Measurements from ENCODE around the gene SORCS2.

Gene SORCS2

DNA sequence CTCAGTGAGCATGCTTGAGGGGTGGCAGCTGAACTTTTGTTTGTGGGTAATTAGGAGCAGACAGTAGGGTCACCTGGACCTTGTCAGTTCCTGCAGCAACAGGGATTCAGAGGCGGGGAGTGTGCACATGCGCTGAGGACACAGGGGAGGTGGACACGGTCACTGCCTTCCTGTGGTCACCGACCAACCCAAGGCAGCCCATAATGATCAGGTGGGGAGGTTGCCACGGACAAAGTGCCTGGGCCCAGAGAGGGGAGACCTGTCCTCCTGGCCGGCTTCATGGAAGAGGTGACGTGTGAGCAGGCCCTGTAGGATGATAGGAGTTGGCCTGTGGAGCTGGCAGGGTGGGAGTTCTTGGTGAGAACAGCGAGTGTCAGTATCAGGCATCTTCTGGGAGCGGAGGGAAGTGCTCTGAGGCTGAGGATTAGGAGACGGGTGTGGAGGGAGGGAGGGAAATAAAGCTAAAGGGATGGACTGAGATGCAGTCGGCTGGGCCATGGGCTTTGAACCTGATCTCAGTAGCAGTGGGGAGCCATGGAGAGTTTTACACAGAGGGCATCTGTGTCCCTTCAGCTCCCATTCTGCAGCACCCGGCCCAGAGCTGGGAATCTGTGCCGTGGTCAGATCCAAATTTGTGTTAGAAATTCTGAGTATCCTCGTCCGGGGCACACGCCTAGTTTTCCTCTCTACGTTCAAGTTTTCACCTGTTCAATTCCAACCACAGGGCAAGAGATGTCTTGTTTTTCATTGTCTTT is 142.4 kb downstream of the SORCS2 start:
- CTCF ChIA-PET, result interaction anchor here (0.9 to 1.5 kb wide), 4 partner anchors 10 to 233 kb away, joined by 3 to 5 read pairs (median 4); no protein-coding TSS in a partner anchor
- TF ChIP-seq, protein P1, sequence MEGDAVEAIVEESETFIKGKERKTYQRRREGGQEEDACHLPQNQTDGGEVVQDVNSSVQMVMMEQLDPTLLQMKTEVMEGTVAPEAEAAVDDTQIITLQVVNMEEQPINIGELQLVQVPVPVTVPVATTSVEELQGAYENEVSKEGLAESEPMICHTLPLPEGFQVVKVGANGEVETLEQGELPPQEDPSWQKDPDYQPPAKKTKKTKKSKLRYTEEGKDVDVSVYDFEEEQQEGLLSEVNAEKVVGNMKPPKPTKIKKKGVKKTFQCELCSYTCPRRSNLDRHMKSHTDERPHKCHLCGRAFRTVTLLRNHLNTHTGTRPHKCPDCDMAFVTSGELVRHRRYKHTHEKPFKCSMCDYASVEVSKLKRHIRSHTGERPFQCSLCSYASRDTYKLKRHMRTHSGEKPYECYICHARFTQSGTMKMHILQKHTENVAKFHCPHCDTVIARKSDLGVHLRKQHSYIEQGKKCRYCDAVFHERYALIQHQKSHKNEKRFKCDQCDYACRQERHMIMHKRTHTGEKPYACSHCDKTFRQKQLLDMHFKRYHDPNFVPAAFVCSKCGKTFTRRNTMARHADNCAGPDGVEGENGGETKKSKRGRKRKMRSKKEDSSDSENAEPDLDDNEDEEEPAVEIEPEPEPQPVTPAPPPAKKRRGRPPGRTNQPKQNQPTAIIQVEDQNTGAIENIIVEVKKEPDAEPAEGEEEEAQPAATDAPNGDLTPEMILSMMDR (IDR thresholded peaks at IDR 0.05; ENCODE audit: control extremely low read depth, extremely low read depth, low read depth, missing control alignments), result no peak
- DNase-seq (ENCODE audit: extremely low spot score), result no peak
- POLR2A ChIA-PET, result no interaction called here

DNA sequence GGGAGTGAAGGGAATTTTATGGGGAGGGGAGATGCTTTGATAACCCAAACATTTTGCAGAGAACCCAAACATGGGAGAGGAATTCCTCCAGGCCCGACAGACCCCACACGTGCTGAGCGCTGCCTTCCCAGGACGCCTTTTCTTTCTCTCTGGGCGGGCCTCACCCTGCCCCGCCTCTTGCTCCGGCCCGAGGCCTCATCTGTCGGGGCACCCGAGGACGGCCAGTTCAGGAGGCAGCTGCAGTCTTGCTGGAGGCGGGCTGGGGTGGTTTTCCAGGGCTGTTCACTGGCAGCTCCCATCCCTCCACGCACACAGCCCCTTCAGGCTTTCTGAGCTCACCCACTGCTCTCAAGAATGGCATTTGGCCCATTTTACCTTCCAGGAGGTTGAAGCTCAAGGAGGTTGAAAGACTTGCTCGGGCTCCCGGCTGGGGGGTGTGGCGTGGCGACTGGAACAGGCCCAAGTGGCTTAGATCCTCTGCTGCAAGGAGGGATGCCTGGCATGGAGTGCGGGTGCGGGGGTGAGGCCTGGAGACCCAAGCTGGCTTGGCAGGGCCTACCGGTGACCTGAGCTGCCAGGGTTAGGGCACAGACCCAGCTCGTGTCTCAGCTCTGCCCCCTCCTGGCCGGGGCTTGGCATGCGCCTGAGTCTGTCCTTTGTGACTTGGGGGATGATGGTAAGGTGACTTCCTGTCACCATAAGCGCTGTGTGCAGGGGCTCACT is 143.2 kb downstream of the SORCS2 start:
- ChIA-PET CTCF (interaction anchor here (0.9 to 1.5 kb wide), 6 partner anchors 8 to 234 kb away, joined by 3 to 5 read pairs (median 4); no protein-coding TSS in a partner anchor), POLR2A (no interaction called here)
- TF ChIP-seq, protein P1 (IDR thresholded peaks at IDR 0.05; ENCODE audit: control extremely low read depth, extremely low read depth, low read depth, missing control alignments), result peak; percentile 29
- peak; percentile 74 for DNase-seq (ENCODE audit: extremely low spot score)

DNA sequence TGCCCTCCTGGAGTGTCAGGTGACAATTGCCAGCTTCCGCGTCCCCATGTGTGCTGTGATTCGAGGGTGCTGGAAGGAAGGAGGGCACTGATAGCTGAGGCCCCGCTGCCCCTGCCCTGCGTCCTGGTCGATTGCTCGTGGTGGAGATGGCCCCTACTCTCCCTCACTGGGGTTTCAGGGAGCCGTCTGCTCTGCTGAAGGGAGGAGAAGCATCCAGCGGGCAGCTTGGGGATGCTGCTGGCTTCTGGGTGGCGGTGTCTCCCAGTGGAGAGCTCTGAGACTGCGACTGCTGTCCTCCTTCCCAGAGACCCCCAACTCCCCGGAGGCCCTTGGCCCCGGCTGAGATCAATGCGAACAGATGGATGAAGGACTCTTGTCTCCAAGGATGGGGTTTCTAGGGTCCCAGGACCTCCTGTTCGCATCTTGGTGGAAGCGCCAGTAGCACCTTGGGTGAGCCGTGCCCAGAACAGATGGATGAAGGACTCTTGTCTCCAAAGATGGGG is 143.8 kb downstream of the SORCS2 start:
- TF ChIP-seq, protein P1 (IDR thresholded peaks at IDR 0.05; ENCODE audit: control extremely low read depth, extremely low read depth, low read depth, missing control alignments), result no peak
- POLR2A ChIA-PET, result no interaction called here
- CTCF ChIA-PET, result interaction anchor here (0.9 to 1.5 kb wide), 5 partner anchors 9 to 234 kb away, joined by 3 to 5 read pairs (median 4); no protein-coding TSS in a partner anchor
- no peak for DNase-seq (ENCODE audit: extremely low spot score)

DNA sequence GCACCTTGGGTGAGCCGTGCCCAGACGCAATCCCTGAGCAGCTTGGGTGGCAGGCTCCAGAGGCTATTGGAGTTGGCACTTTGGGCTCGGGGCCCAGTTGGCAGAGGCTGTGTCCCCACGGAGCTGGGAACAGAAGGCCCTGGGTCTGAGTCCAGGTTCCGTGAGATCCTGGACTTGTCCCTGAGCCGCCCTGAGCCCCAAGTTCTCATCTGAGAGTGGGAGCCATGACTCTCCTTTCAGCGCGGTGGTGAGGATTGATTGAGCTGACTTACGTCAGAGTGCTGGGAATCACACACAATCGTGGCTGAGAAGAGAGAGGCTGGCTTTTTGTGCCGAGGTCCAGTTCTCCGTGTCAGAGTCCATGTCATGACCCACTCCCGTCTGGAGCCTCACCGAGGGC is 144.4 kb downstream of the SORCS2 start:
- POLR2A ChIA-PET, result no interaction called here
- CTCF ChIA-PET, result interaction anchor here (0.8 to 1.0 kb wide), 2 partner anchors 83 to 195 kb away, joined by 3 read pairs; no protein-coding TSS in a partner anchor
- DNase-seq (ENCODE audit: extremely low spot score), result no peak
- TF ChIP-seq, protein P1 (IDR thresholded peaks at IDR 0.05; ENCODE audit: control extremely low read depth, extremely low read depth, low read depth, missing control alignments), result no peak

DNA sequence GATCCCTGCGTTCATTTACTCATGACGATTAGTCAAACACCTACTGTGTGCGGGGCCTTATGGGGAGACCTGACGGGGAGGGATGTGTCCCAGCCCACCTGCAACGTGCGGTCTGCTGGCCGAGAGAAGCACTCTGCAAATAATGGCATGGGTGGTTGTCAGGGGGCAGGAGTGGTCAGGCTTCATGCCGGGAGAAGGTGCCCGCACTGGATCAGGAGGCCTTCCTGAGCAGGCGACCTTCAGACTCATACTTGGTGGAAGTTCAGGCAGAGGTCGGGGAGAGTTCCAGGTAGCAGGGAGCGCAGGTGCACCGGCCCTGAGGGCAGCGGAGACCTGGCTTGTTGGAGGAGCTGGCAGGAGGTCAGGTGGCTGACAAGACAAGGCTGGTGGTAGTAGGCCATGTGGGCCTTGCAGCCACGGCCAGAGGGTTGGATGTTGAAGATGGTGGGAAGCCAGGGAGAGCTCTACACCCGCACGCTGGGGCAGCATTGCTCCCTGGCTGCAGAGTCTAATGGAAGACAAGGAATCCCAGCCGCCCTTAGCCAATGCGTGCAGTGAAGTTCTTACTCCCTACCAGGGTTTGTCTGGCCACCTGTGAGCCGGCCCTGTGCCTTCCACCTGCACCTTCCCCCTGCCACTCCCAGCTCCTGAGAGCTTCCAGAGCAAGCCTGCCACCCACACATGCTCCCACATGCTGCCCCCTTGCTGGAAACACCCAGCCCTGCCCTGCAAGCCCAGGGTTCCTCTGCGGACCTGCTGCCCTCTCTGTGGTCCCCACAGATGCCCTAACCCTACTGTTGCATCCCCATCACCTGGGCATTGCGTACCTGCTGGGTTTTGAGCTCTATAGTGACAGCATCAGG is 145.1 kb downstream of the SORCS2 start:
- no peak for DNase-seq (ENCODE audit: extremely low spot score)
- ChIA-PET CTCF (interaction anchor here (0.8 kb wide), 1 partner anchor 194 kb away, joined by 3 read pairs; no protein-coding TSS in a partner anchor), POLR2A (no interaction called here)
- TF ChIP-seq, protein P1 (IDR thresholded peaks at IDR 0.05; ENCODE audit: control extremely low read depth, extremely low read depth, low read depth, missing control alignments), result no peak

DNA sequence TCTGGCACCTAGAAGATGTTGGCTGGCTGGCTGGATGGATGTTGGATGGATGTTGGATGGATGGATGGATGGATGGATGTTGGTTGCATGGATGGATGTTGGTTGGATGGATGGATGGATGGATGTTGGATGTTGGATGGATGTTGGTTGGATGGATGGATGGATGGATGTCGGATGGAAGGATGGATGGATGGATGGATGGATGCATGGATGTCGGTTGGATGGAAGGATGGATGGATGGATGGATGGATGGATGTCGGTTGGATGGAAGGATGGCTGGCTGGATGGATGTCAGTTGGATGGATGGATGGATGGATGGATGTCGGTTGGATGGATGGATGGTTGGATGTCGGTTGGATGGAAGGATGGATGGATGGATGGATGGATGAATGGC is 145.7 kb downstream of the SORCS2 start:
- ChIA-PET POLR2A (no interaction called here), CTCF (no interaction called here)
- DNase-seq (ENCODE audit: extremely low spot score), result no peak
- TF ChIP-seq, protein P1 (IDR thresholded peaks at IDR 0.05; ENCODE audit: control extremely low read depth, extremely low read depth, low read depth, missing control alignments), result no peak

All from GM10248 (cell line).